Bronchial epithelial cell (primary cell): ENCODE results near the gene FAM107B. TPM values are rescaled to one million over a fixed set of nuclear protein-coding genes. Genes with fewer than 3 reads are reported as not detected.
A peak's percentile ranks its signal among the peaks of the same experiment; 100 is the strongest.

ENCODE experiments used
- DNase-seq: peaks from one replicate; pipeline ENCODE4 v3.0.0-alpha.2; 2010; ENCODE audit warnings: low read depth
- FAIRE-seq: peaks from 2 replicates; lab custom pipeline; 2011; peaks lifted over from hg19 to GRCh38; lab: Jason Lieb, UNC
- H3K27me3 ChIP-seq: 2 replicates; pipeline ENCODE4 v1.5.1; 2011; ENCODE audit warnings: low read length; ENCODE audit not compliant: control insufficient read depth, insufficient read depth
- H3K36me3 ChIP-seq: 2 replicates; pipeline ENCODE4 v1.5.1; 2011; ENCODE audit warnings: low read length; ENCODE audit not compliant: control insufficient read depth, insufficient read depth
- H3K4me3 ChIP-seq: 2 replicates; pipeline ENCODE4 v1.5.1; 2011; ENCODE audit warnings: mild to moderate bottlenecking, low read depth, low read length, control low read depth
- CTCF ChIP-seq: IDR thresholded peaks from 2 replicates; pipeline ENCODE4 v1.5.1; 2011; ENCODE audit warnings: mild to moderate bottlenecking, moderate library complexity, low read length, control low read depth, inconsistent platforms; ENCODE audit not compliant: insufficient read depth, severe bottlenecking
- total RNA-seq: library from RNA; depleted of rRNA; stranded (reverse); fragments of >200 nt; gene quantifications from 2 replicates; pipeline ENCODE4 v1.2.1, GENCODE V29; 2014

Gene FAM107B
- total RNA-seq, 1 donor from 2014 or later: 18.7 TPM

- no peak for FAIRE-seq
Measured at GRCh38 chr10:14608381-14609001, 166.2 kb downstream of the FAM107B start.

GRCh38 chr10:14606633-14607032, 168.1 kb downstream of the FAM107B start:
- no peak for FAIRE-seq
- Histone ChIP-seq H3K27me3 (no peaks in the 10 kb centered on the region), H3K4me3 (no peak overlapping the region), H3K36me3 (no peaks in the 10 kb centered on the region)
- DNase-seq: no peak
- TF ChIP-seq CTCF: no peak

More at GRCh38 chr10:14608381-14609001, 166.2 kb downstream of the FAM107B start:
- H3K36me3 ChIP-seq: no peaks in the 10 kb centered on the region
- DNase-seq: no peak
- no peak overlapping the region for H3K4me3 ChIP-seq
- H3K27me3 ChIP-seq: no peaks in the 10 kb centered on the region
- TF ChIP-seq CTCF: no peak

- DNase-seq (peak; percentile 90), FAIRE-seq (no peak)
- H3K36me3 ChIP-seq: no peaks in the 10 kb centered on the region
- H3K27me3 ChIP-seq: no peaks in the 10 kb centered on the region
- no peak for TF ChIP-seq CTCF
- no peak overlapping the region for H3K4me3 ChIP-seq
Measured at GRCh38 chr10:14605231-14605925, 169.3 kb downstream of the FAM107B start.

- TF ChIP-seq CTCF: no peak
- no peak for FAIRE-seq
Measured at GRCh38 chr10:14604181-14605142, 170.2 kb downstream of the FAM107B start.

GRCh38 chr10:14603534-14604102, 171.1 kb downstream of the FAM107B start:
- Histone ChIP-seq H3K36me3 (no peaks in the 10 kb centered on the region), H3K4me3 (peak overlapping the region; percentile 45), H3K27me3 (no peaks in the 10 kb centered on the region)
- no peak for DNase-seq
- no peak for TF ChIP-seq CTCF
- FAIRE-seq: no peak

More at GRCh38 chr10:14604181-14605142, 170.2 kb downstream of the FAM107B start:
- Histone ChIP-seq H3K4me3 (peak overlapping the region; percentile 45), H3K27me3 (no peaks in the 10 kb centered on the region), H3K36me3 (no peaks in the 10 kb centered on the region)
- peak; percentile 20 for DNase-seq
